ENCODE results near the gene RAPGEF4. TPM values are rescaled to one million over a fixed set of nuclear protein-coding genes. Genes with fewer than 3 reads are reported as not detected.

The RAPGEF4 gene
- total RNA-seq, 1 experiment from 2014 or later = 0.62 TPM

DNA sequence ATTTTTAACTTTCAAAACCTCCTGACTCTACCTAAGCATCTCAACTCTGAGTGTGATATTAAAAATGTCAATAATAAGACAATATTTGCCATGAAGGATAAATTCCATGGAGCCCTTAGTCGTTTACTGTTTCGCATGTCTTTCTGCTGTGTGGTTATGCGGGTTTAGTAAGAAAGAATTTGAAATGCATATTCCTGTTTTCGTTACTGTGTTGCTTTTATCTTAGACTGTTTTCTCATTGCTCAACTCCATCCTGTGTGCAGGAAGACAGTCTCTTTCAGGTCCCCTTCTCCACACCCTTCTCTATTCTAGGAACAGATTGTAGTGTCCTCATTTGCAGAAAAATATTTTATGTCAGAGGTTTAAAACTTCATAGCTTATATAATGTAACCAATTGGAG, 257.5 kb downstream of the RAPGEF4 start:
- Histone ChIP-seq H3K4me1 (ENCODE audit: control insufficient read depth, insufficient read depth, low read length) (peaks cover 13% of the 10 kb centered on the region), H3K36me3 (ENCODE audit: control insufficient read depth, insufficient read depth, low read length) (no peaks in the 10 kb centered on the region), H3K27me3 (ENCODE audit: control insufficient read depth, insufficient read depth, low read length) (no peaks in the 10 kb centered on the region), H3K9me3 (ENCODE audit: control insufficient read depth, insufficient read depth, low read depth, low read length) (no peaks in the 10 kb centered on the region), H3K27ac (ENCODE audit: low read length) (no peak overlapping the region), H3K4me3 (ENCODE audit: low read depth in 2 of 2, low read length in 2 of 2) (no peak overlapping the region)
- BruUV-seq (replicated peaks) = no TSS peak
- TF ChIP-seq, protein P1, sequence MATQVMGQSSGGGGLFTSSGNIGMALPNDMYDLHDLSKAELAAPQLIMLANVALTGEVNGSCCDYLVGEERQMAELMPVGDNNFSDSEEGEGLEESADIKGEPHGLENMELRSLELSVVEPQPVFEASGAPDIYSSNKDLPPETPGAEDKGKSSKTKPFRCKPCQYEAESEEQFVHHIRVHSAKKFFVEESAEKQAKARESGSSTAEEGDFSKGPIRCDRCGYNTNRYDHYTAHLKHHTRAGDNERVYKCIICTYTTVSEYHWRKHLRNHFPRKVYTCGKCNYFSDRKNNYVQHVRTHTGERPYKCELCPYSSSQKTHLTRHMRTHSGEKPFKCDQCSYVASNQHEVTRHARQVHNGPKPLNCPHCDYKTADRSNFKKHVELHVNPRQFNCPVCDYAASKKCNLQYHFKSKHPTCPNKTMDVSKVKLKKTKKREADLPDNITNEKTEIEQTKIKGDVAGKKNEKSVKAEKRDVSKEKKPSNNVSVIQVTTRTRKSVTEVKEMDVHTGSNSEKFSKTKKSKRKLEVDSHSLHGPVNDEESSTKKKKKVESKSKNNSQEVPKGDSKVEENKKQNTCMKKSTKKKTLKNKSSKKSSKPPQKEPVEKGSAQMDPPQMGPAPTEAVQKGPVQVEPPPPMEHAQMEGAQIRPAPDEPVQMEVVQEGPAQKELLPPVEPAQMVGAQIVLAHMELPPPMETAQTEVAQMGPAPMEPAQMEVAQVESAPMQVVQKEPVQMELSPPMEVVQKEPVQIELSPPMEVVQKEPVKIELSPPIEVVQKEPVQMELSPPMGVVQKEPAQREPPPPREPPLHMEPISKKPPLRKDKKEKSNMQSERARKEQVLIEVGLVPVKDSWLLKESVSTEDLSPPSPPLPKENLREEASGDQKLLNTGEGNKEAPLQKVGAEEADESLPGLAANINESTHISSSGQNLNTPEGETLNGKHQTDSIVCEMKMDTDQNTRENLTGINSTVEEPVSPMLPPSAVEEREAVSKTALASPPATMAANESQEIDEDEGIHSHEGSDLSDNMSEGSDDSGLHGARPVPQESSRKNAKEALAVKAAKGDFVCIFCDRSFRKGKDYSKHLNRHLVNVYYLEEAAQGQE (IDR thresholded peaks at IDR 0.05; ENCODE audit: insufficient read depth in 1 of 2, low read depth in 2 of 2, low read length in 1 of 2) = no peak
- TF ChIP-seq TCF7L2 (IDR thresholded peaks at IDR 0.05; ENCODE audit: low read depth, low read length) = no peak
- TF ChIP-seq, protein P2, sequence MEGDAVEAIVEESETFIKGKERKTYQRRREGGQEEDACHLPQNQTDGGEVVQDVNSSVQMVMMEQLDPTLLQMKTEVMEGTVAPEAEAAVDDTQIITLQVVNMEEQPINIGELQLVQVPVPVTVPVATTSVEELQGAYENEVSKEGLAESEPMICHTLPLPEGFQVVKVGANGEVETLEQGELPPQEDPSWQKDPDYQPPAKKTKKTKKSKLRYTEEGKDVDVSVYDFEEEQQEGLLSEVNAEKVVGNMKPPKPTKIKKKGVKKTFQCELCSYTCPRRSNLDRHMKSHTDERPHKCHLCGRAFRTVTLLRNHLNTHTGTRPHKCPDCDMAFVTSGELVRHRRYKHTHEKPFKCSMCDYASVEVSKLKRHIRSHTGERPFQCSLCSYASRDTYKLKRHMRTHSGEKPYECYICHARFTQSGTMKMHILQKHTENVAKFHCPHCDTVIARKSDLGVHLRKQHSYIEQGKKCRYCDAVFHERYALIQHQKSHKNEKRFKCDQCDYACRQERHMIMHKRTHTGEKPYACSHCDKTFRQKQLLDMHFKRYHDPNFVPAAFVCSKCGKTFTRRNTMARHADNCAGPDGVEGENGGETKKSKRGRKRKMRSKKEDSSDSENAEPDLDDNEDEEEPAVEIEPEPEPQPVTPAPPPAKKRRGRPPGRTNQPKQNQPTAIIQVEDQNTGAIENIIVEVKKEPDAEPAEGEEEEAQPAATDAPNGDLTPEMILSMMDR (IDR thresholded peaks at IDR 0.05) = no peak
- no peak for TF ChIP-seq SIN3A (IDR thresholded peaks at IDR 0.05; ENCODE audit: borderline replicate concordance, insufficient read depth, low read depth, low read length)
- no peak for TF ChIP-seq POLR2AphosphoS5 (IDR thresholded peaks at IDR 0.05; ENCODE audit: low read depth, low read length)
- intact Hi-C loops (cut with micrococcal nuclease; ENCODE audit: unreplicated experiment) = no loop called here
- no peak for DNase-seq (ENCODE audit: low read depth, low spot score)
- POLR2A ChIA-PET = no interaction called here
- in situ Hi-C loops (cut with HindIII; ENCODE audit: low pct_unique_long_range_greater_than_20kb, low sequenced_read_pairs) = no loop called here
- CTCF ChIA-PET = no interaction called here
- ATAC-seq = no peak

DNA sequence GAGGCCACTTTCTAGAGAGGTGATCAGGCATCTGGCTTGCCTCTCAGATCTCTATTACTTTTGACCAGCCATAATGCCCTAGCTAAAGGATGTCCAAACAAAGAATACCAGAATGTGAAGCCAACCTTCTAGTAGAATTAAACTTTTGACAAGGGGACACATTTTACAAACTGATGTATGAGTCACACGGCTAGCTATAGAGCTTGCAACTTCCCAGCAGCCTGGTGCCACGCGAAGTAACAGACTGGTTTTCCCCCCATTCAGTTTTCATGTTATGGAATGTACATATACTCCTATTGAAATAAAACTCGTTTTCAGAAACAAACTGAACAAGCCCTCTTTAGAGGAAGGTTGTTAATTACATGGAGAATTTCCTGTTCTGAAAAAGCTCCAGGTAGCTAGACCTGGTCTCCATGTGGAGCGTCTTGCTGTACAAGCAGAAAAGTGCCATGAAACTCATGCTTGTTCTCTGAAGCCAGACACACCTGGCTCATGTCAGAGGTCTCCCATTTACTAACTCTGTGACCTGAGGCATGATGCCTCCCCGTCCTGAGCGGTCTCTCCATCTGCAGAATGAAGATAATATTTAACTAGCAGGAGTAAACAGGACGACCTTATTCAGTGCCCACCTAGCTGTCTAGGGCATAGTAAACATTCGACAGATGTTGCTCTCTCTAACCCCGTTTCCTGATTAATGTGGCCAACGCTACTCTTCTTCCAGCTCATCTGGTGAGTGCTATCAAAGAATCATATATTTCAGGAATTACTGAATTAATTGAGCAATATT, 258.5 kb downstream of the RAPGEF4 start:
- intact Hi-C loops (cut with micrococcal nuclease; ENCODE audit: unreplicated experiment) (no loop called here), in situ Hi-C loops (cut with HindIII; ENCODE audit: low pct_unique_long_range_greater_than_20kb, low sequenced_read_pairs) (no loop called here)
- Histone ChIP-seq H3K36me3 (ENCODE audit: control insufficient read depth, insufficient read depth, low read length) (no peaks in the 10 kb centered on the region), H3K27ac (ENCODE audit: low read length) (no peak overlapping the region; the same call in 1 of the 2 replicates), H3K9me3 (ENCODE audit: control insufficient read depth, insufficient read depth, low read depth, low read length) (no peaks in the 10 kb centered on the region), H3K27me3 (ENCODE audit: control insufficient read depth, insufficient read depth, low read length) (no peaks in the 10 kb centered on the region), H3K4me1 (ENCODE audit: control insufficient read depth, insufficient read depth, low read length) (peaks cover 14% of the 10 kb centered on the region), H3K4me3 (ENCODE audit: low read depth in 2 of 2, low read length in 2 of 2) (no peak overlapping the region)
- CTCF ChIA-PET = interaction anchor here (0.7 kb wide), 1 partner anchor 289 kb away, joined by 7 read pairs; no protein-coding TSS in a partner anchor
- DNase-seq (ENCODE audit: low read depth, low spot score) (no peak), ATAC-seq (no peak)
- BruUV-seq (replicated peaks) = no TSS peak
- TF ChIP-seq, protein P2 (IDR thresholded peaks at IDR 0.05) = no peak
- no peak for TF ChIP-seq SIN3A (IDR thresholded peaks at IDR 0.05; ENCODE audit: borderline replicate concordance, insufficient read depth, low read depth, low read length)
- TF ChIP-seq, protein P1 (IDR thresholded peaks at IDR 0.05; ENCODE audit: insufficient read depth in 1 of 2, low read depth in 2 of 2, low read length in 1 of 2) = no peak
- no peak for TF ChIP-seq POLR2AphosphoS5 (IDR thresholded peaks at IDR 0.05; ENCODE audit: low read depth, low read length)
- TF ChIP-seq TCF7L2 (IDR thresholded peaks at IDR 0.05; ENCODE audit: low read depth, low read length) = no peak
- POLR2A ChIA-PET = no interaction called here

All from Panc1 (cell line).